Activated CD4-positive, alpha-beta T cell treated with anti-CD3 and anti-CD28 coated beads, Interleukin-2, Interleukin-4, amounts not matched to agents 100 ng/mL and 50 ng/mL, durations not matched to agents 16 hours and 8 hours (primary cell): ENCODE data around the gene MMP24.
"Not testable (repeated sequence)": the region's sequence is repeated elsewhere in the genome, so short reads cannot be mapped to it uniquely, and the experiment has no call there.

Experiments used
- DNase-seq: peaks from one replicate; pipeline ENCODE4 v3.0.0-alpha.2; 2020; ENCODE audit warnings: low spot score

The MMP24 gene

GRCh38 chr20:35311822-35312221 is 85.3 kb downstream of the MMP24 start:
- DNase-seq, result no peak

GRCh38 chr20:35312318-35312717 is 85.8 kb downstream of the MMP24 start:
- DNase-seq, result peak; percentile 84

- DNase-seq, result peak; percentile 41
Observed at GRCh38 chr20:35314816-35315631, 88.5 kb downstream of the MMP24 start.

- not testable (repeated sequence) for DNase-seq
Observed at GRCh38 chr20:35315632-35316020, 89.1 kb downstream of the MMP24 start.

DNA sequence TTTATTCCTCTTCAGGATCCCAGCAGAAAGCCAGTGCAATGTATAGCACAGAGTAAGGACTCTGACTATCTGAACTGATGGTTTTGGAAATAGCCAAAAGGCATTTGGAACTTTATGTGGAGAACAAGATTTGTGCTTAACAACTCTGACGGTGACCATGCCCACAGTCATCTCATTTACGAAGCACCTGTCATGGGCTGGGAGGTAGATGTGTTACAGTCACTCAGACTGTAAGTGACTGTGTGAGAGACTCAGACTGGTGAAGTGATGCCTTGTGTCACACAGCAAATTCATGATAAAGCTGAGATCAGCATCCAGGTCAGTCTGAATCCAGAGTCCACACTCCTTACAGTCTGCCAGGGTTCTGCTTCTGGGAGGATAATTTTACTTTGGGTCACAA is 89.6 kb downstream of the MMP24 start:
- no peak for DNase-seq

- DNase-seq, result no peak
Observed at GRCh38 chr20:35317416-35318210, 91.1 kb downstream of the MMP24 start.

DNA sequence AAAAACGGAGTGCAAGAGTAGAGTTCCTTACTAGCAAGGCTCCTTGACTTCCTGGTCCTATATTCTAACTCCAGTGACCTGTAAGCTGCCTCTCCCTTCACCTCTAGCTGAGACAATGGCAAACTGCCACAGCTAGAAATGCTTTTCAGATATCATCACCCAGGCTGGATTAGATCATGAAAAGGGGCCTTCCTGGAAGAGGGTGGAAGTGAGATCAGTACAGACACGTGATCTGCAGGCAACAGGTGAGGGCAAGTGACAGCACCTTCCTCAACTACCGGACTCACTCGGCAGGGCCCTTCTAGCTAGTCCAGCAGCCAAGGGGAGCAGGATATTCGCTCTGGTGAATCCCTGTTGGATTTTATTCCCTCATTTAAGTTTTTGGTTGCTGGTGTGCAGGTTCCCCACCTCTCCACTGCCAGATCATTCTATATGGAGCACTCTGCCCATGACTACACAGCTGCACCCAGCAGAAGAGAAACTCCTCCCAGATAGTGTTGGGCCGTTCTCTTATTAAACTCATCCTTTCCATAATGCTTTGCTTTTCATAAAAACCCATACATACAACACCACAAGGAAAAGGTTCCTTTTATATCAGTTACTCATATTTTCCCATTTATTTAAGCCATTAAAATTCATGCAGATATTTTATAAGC is 92.1 kb downstream of the MMP24 start:
- peak; percentile 51 for DNase-seq

DNA sequence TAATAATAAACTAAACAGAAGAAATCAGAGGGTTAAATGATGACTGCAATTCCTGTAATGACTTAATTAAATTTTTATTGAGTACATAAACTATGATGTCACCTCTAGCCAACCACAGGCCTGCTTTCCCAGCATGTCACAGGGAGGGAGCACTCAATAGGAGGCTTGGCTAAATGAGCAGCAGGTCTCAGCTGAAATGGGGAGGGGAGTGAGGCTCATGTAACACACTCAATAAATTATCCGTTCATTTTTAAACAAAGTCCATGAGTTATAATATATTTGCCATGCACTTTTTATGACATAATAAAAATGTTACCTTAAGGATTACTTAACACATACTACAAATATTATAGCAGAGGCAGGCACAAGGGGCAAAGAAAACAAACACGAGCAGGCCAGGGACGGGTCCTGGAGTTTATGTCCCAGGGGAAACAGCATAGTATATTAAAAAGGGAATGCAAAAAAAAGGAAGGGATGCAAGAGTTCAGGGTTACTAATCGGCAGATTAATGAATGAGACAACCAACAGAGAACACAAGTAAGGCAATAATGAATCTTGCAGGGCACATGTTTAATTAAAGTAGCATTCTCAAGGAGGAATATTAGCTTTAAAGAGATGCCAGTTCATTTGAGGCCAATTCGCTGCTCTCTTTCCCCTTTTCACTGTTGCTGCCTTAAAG is 92.8 kb downstream of the MMP24 start:
- no peak for DNase-seq

- DNase-seq, result no peak
Observed at GRCh38 chr20:35319871-35320197, 93.3 kb downstream of the MMP24 start.

GRCh38 chr20:35320396-35321126 is 94.1 kb downstream of the MMP24 start:
- no peak for DNase-seq

GRCh38 chr20:35325401-35325800 is 98.9 kb downstream of the MMP24 start:
- no peak for DNase-seq

DNA sequence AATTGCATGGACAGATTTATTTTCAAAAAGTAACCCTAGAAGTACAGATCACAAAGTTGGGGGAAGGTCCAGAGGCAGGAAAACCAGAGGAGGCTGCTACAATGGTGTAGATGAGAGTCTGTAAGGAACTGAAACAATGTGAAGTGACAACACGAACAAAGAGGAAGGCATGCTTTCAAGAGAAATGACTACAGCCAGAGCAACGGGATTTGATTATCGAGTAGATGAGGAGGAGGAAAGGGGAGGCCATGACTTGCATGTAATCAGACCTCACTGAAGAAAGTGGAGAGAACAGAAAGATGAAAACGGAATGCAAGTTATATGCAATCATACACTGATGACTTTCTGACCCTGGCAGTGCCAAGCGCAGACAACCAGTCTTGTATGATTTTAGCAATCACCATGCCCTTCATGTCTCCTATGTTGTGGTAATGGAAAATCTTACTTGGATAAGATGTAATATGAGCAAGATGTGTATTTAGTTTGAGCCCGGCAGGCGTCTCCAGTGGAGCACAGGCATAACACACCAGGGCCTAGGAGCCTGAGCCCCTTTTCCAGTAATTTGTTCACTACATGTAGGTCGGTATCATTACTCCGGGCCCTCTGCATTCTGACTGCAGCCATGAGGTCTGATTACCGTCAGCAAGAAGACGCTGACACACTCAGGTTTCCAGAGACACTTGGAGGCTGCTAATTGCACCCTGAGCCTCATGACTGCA is 99.7 kb downstream of the MMP24 start:
- DNase-seq, result no peak
